GM21447 (cell line): ENCODE measurements around the gene HMCES.
"Not testable (repeated sequence)": the region's sequence is repeated elsewhere in the genome, so short reads cannot be mapped to it uniquely, and the experiment has no call there.

Experiments used
- ATAC-seq: cut with Tn5 transposase; IDR thresholded peaks from one replicate; pipeline ENCODE4 v1.9.1; 2021; ENCODE audit not compliant: unreplicated experiment

Gene HMCES

DNA sequence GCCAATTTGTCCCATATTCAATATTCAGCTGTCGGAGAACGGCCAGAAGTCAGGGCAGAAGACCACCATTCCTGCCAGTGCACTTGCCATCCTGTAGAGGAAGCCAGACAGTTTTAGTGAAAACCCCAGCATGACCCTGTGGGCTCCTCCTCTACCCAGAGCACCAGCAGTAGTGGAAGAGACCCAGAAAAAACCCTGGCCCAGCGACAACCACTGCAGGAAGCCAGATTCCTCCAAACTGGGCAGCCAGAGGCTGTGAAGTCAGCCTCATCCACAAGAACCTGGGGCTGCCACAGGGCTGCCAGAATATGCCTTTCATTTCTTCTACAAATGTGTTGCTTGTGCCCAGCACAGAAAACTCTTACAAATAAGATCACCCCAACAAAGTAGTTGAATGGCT, 67.3 kb downstream of the HMCES start:
- ATAC-seq: no peak

DNA sequence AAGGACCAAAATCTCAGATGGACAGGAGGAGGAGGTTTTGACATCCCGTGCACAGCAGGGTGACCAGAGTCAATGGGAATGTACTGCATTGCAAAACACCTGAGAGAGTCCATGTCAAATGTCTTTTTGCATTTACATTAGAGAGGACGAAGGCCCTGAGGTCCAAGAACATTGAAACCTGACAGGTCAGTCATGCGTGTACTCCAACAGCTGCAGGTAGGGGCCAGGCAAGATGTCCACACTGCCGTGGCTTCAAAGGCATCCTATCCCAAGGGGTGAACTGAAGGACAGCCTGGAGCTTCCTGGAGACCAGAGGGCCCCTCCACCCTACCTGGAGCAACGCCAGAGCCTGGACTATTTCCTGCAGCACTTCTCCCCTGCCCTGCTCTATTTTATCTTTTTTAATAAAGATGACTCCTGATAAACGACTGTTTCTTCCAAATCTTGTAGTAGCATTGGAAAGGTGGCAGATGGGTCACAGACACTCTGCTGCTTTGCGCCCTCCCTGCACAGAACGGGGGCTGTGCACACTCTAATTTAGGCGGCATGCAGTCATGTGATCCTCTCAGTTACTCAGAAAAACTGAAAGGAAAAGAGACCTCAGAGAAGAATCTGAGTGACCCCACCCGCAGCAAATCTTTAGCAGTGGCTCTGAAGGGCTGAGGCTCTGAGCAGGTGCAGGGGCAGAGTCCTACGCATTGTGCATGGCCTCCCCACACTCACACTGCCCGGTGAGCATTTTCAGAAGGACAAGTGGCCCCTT, 68.2 kb downstream of the HMCES start:
- no peak for ATAC-seq

DNA sequence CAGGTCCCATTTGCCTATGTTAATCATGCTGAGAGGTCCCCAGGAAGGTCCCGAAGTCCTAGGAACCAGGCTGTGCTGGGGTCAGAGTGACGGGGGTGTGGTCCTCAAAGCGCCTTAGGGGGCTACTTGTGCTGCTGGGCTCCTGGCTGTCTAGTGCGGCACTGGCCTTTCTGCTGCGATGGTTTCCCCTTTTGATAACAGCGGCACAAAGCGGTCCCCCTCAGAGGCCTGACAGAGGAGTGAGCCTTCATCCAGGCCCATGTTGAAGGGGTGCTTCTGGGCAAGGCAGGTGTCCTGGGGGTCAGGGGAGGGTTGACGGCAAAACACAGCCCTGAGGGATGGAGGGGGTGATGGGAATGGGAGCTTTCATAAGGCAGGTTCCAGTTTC, 68.8 kb downstream of the HMCES start:
- no peak for ATAC-seq

DNA sequence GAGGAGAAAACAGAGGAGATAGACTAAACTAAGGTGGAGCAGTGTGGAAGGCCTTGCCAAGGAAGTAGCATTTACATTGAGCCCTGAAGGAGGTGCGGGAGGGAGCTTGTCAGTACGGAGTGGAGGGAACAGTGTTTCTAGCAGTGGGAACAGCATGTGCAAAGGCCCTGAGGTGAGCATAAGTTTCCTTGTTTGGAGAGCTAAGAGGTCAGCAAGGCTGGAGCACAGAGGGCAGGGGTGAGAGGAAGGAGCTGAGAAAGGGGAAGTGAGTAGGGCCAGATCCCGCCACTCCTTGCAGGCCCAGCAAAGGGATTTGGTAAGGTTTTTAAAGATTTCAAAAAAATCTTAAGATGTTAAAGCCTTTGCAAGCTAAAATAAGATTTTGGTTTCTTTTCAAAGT, 70.1 kb downstream of the HMCES start:
- no peak for ATAC-seq

DNA sequence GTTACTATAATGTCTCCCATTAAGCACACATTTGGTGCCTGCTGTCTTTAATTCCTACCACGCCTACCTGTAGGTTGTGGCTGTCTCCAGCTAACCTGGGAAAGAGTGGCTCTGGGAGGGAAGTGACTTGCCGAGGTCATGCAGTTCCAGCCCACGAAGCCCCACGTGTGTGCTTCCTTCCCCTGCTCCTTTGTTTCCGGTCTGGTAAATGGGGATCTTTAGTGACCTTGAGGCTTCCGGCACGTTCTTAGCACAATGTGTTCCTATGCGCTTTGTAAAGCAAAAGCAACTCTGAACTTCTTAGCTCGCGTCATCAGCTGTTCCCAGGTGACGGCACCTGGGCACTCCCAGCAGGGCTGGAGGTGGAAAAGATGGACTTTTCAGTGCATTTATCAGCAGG, 70.5 kb downstream of the HMCES start:
- not testable (repeated sequence) for ATAC-seq

DNA sequence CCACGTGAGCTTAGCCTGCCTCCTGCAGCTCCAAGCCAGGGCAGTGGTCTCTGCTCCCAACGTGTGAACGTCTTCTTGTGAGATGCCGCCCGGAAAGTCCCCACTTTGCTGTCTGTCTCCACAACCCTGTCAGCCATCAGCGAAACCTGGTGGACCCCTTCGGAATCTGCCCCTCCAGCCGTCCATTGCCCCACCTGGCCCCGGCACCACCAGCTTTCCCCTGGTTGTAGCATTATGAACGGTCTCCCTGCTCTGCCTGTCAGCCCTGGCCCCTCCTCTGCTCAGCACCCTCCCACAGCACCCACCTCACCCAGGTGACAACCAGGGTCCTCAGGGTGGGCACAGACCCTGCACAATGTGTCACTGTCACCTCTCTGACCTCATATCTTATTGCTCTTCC, 71.1 kb downstream of the HMCES start:
- ATAC-seq: no peak

DNA sequence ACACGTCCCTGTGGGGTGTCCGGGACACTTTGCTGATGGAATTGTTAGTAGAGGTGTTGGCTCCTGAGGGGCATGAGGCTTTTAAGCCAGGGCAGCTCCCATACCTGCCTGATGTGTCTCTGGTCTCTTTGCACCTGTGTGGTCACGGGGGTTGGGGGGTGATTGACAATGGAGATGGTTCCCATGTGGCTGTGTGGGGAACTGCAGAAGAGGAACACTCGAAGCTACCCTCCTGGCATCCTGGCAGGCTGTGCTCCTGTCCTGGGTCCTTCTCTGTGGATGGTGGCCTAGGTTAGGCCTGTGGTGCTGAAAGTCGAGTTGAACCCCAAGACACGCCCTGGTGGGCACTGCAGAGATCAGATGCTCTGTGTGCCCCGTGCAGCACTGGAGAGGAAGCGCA, 73.4 kb downstream of the HMCES start:
- ATAC-seq: no peak

DNA sequence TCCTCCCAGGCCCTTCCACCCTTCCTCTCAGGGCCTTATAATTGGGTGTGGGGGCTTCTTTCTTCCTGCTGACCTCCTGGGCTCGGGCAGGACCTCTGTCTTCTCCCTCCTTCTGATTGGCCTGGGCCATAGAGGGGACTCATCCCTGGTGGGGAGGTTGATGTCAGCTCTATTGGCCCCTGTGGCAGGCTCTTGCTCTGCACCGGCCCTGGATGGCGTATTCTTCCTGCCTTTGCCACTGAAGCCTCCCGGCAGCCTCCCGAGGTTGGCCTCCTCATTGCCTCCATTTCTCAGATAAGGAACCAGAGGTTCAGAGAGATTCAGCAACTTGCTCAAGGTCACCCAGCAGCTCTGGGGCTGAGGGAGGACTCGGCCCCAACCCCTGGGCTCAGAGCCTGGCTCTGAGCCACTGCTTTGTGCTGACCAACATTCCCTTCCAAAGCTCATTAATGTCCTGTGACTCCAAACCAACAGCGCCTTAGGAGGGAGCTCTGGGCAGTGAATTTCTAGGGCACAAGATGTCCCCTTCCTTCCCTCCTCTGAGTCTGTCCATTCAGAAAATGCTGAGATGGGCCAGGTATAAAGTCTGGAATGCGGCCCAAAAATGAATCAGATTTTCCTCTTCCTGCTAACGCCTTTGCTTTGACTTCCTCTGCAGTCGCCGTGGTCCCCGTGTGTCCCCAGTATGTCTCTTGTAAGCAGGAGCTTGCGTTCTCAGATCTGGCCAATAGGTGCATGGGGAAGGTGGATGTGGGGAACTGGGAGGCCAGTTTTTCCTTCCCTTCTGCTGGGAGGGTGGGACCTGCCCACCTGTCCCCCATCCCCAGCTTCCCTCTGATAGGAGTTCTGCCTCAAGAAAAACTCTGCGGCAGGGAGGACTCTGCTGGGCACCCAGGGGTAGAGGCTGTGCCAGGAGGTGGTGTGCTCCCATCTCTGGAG, 74.2 kb downstream of the HMCES start:
- no peak for ATAC-seq

DNA sequence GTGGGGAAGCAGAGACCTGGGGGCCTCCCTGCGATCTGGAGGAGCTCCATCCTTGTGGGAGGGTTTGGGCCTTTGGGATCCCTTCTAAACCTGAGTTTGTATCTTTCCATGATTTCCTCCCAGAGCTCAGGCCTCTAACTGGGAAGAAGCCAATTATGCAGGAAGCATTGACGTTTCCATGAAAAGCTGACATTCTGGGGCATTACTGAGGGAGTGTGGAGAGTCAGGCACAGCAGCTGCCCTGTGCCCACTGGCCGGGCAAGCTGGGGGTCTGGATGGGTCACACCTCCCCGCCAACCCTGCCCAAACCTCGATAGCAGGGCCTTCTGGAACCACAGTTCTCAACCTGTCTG, 74.9 kb downstream of the HMCES start:
- ATAC-seq: no peak
